ENCODE data around the gene SIRPG. TPM values are rescaled to one million over a fixed set of nuclear protein-coding genes. Genes with fewer than 3 reads are reported as not detected.

The SIRPG gene
- total and polyA plus RNA-seq, 11 donors, result 0.54 to 2.3 TPM; not detected in 9

GRCh38 chr20:1661542-1662299 lies 4.1 kb upstream of the SIRPG start:
- no peaks in the 10 kb centered on the region for H3K36me3 ChIP-seq
- TF ChIP-seq CTCF (IDR thresholded peaks at IDR 0.05), result no peak
- WGBS, 4 donors, result 29 to 48% (median 41%) methylated on average over 2 of the region's 2 CpGs
- intact Hi-C loops (cut with DNase I), result no loop called here
- peaks cover 0 to 22% (median 0%) of the 10 kb centered on the region in 9 donors for H3K27me3 ChIP-seq
- ATAC-seq (peak in 1 of 4 donors; percentile 15), DNase-seq (no peak)
- H3K9me3 ChIP-seq, result no peaks in the 10 kb centered on the region
- peaks cover 0 to 43% (median 0%) of the 10 kb centered on the region in 12 donors for H3K4me1 ChIP-seq
- peak overlapping the region in 1 of 12 donors; percentile 32 for H3K27ac ChIP-seq
- no peak overlapping the region for H3K4me3 ChIP-seq

- no peak for ATAC-seq
These were observed 2.7 kb upstream of the SIRPG start for GRCh38 chr20:1660246-1660645.

GRCh38 chr20:1656844-1657243 lies 735 bp downstream of the SIRPG start:
- no peak for DNase-seq
- H3K27me3 ChIP-seq, result peaks cover 0 to 20% (median 0%) of the 10 kb centered on the region in 9 donors
- intact Hi-C loops (cut with DNase I), result no loop called here
- peak overlapping the region in 1 of 12 donors; percentile 68 for H3K27ac ChIP-seq
- peaks cover 0 to 8% (median 0%) of the 10 kb centered on the region in 12 donors for H3K9me3 ChIP-seq
- no peaks in the 10 kb centered on the region for H3K36me3 ChIP-seq
- ATAC-seq, result no peak
- peak overlapping the region in 1 of 12 donors; percentile 34 for H3K4me3 ChIP-seq
- H3K4me1 ChIP-seq, result peaks cover 0 to 33% (median 0%) of the 10 kb centered on the region in 12 donors
- TF ChIP-seq CTCF (IDR thresholded peaks at IDR 0.05) (no peak), POLR2A (IDR thresholded peaks at IDR 0.05) (no peak)
- WGBS, 4 donors, result 71 to 92% (median 85%) methylated on average over 5 of the region's 5 CpGs

More at GRCh38 chr20:1660246-1660645, 2.7 kb upstream of the SIRPG start:
- Histone ChIP-seq H3K9me3 (no peaks in the 10 kb centered on the region), H3K27ac (no peak overlapping the region), H3K27me3 (peaks cover 0 to 21% (median 0%) of the 10 kb centered on the region in 9 donors), H3K36me3 (no peaks in the 10 kb centered on the region), H3K4me1 (peaks cover 0 to 43% (median 0%) of the 10 kb centered on the region in 12 donors), H3K4me3 (no peak overlapping the region)
- no peak for DNase-seq
- intact Hi-C loops (cut with DNase I), result no loop called here
- 36 to 55% (median 41%) methylated on average over 2 of the region's 2 CpGs for WGBS, 4 donors
- TF ChIP-seq CTCF (IDR thresholded peaks at IDR 0.05), result no peak
- no peak for TF ChIP-seq POLR2A (IDR thresholded peaks at IDR 0.05)

- no peak for ATAC-seq
- H3K4me3 ChIP-seq, result peak overlapping the region in 1 of 12 donors; percentile 34
- TF ChIP-seq POLR2A (IDR thresholded peaks at IDR 0.05), result no peak
- no peak for TF ChIP-seq CTCF (IDR thresholded peaks at IDR 0.05)
- no peaks in the 10 kb centered on the region for H3K36me3 ChIP-seq
- H3K27me3 ChIP-seq, result peaks cover 0 to 11% (median 0%) of the 10 kb centered on the region in 9 donors
- no peak overlapping the region for H3K27ac ChIP-seq
- peaks cover 0 to 28% (median 0%) of the 10 kb centered on the region in 12 donors for H3K4me1 ChIP-seq
- no peak for DNase-seq
- intact Hi-C loops (cut with DNase I), result no loop called here
- peaks cover 0 to 8% (median 0%) of the 10 kb centered on the region in 12 donors for H3K9me3 ChIP-seq
These were observed 2.6 kb downstream of the SIRPG start for GRCh38 chr20:1654996-1655395.

Measured in heart left ventricle (tissue), 16 donors.